Gastrocnemius medialis (tissue), 4 donors: ENCODE measurements around the gene LEFTY1. TPM values are rescaled to one million over a fixed set of nuclear protein-coding genes. Genes with fewer than 3 reads are reported as not detected.
"Not testable (repeated sequence)": the region's sequence is repeated elsewhere in the genome, so short reads cannot be mapped to it uniquely, and the experiment has no call there.

Experiments
- ATAC-seq, 2 donors: fragments of 150-250 bp; one replicate each; pipeline ENCODE4 v1.9.1; 2016
- DNase-seq, 2 donors: peaks; one replicate each; pipeline ENCODE4 v3.0.0-alpha.2; 2019
- H3K27ac ChIP-seq, 4 donors: fragments of 200-600 bp; sonication (generic); 1 replicate in 1 of 4; 2 replicates in 3 of 4; pipeline ENCODE4 v1.5.1; 2016 to 2018; ENCODE audit warnings: mild to moderate bottlenecking in 2 of 4, moderate library complexity in 1 of 4
- H3K27me3 ChIP-seq, 3 donors: fragments of 200-600 bp; sonication (generic) in 2 of 3; 1 replicate in 1 of 3; 2 replicates in 2 of 3; pipeline versions ENCODE4 v1.5.1 to v1.6.0; 2016 to 2019; ENCODE audit warnings: mild to moderate bottlenecking in 1 of 3, moderate library complexity in 1 of 3
- H3K36me3 ChIP-seq, 2 donors: fragments of 200-600 bp; sonication (generic) in 1 of 2; one replicate each; pipeline ENCODE4 v1.5.1; 2017 to 2018
- H3K4me1 ChIP-seq, 2 donors: fragments of 200-600 bp; sonication (generic) in 1 of 2; one replicate each; pipeline ENCODE4 v1.5.1; 2016 to 2017; ENCODE audit warnings: mild to moderate bottlenecking in 2 of 2
- H3K4me3 ChIP-seq, 4 donors: fragments of 200-600 bp; sonication (generic) in 3 of 4; 1 replicate in 1 of 4; 2 replicates in 3 of 4; pipeline ENCODE4 v1.5.1; 2016 to 2019; ENCODE audit warnings: mild to moderate bottlenecking in 2 of 4
- H3K9me3 ChIP-seq, 3 donors: fragments of 200-600 bp; sonication (generic) in 2 of 3; 1 replicate in 1 of 3; 2 replicates in 2 of 3; pipeline ENCODE4 v1.5.1; 2016 to 2019
- CTCF ChIP-seq, 5 experiments: fragments of 450-650 bp in 3 of 5; fragments of 200-600 bp in 2 of 5; sonication (generic) in 2 of 5; IDR thresholded peaks in 4 of 5; conservative IDR thresholded peaks in 1 of 5; 1 replicate in 4 of 5; 2 replicates in 1 of 5; pipeline ENCODE4 v1.5.1; 2016 to 2019; ENCODE audit warnings: antibody characterized with exemption in 5 of 5, mild to moderate bottlenecking in 3 of 5, moderate library complexity in 3 of 5
- POLR2A ChIP-seq, 2 donors: fragments of 450-650 bp; IDR thresholded peaks; one replicate each; pipeline ENCODE4 v1.6.1; 2017; ENCODE audit warnings: antibody characterized with exemption in 2 of 2, mild to moderate bottlenecking in 2 of 2, moderate library complexity in 2 of 2
- in situ Hi-C, 4 donors: fragments of 200-750 bp; cut with MboI; loops; one replicate each; pipeline versions ENCODE4 v1.15.0 to v1.8.0; 2017; ENCODE audit warnings: low sequenced_read_pairs in 4 of 4
- intact Hi-C: fragments of 100-400 bp; cut with DNase I; formaldehyde crosslinking; loops from one replicate; pipeline ENCODE4 v1.15.1; 2023; ENCODE audit warnings: low total_unique reads
- total RNA-seq, 4 donors: library from RNA; depleted of rRNA; stranded (reverse); fragments of >200 nt; gene quantifications; one replicate each; pipeline versions ENCODE4 v1.1.0 to v1.2.3, GENCODE V29; 2016

Gene LEFTY1
- under 1 TPM in 1 of 4 donors, not detected in 3; 0.97 TPM for total RNA-seq

GRCh38 chr1:225888898-225889601 is at the start of gene LEFTY1:
Gene LEFTY1 (minus strand): TSS chr1:225889146. CDS start chr1:225889066, 80 bp downstream.
- ATAC-seq (no peak), DNase-seq (no peak)
- Histone ChIP-seq H3K4me3 (no peak within 1 kb of the TSS), H3K4me1 (no peaks in the 10 kb centered on the region), H3K27ac (no peak within 1 kb of the TSS), H3K9me3 (no peaks in the 10 kb centered on the region), H3K36me3 (no peaks in the 10 kb centered on the region), H3K27me3 (no peaks in the 10 kb centered on the region)
- no peak for TF ChIP-seq CTCF (IDR thresholded peaks at IDR 0.05 in 4 of 5, conservative IDR thresholded peaks at IDR 0.05 in 1 of 5)
- no peak for TF ChIP-seq POLR2A (IDR thresholded peaks at IDR 0.05)
- in situ Hi-C loops, result no loop called here
- intact Hi-C loops, result loop anchor here (10.0 kb wide), 1 partner anchor 86 kb away; no protein-coding TSS in a partner anchor

GRCh38 chr1:225937048-225937968 is 48.4 kb upstream of the LEFTY1 start:
- intact Hi-C loops, result no loop called here
- in situ Hi-C loops, result no loop called here
- ATAC-seq, result no peak

GRCh38 chr1:225936523-225936922 is 47.6 kb upstream of the LEFTY1 start:
- Histone ChIP-seq H3K9me3 (no peaks in the 10 kb centered on the region), H3K27ac (no peak overlapping the region), H3K36me3 (no peaks in the 10 kb centered on the region), H3K4me3 (no peak overlapping the region), H3K27me3 (no peaks in the 10 kb centered on the region), H3K4me1 (peaks cover 0 to 8% of the 10 kb centered on the region in 2 donors)
- in situ Hi-C loops, result no loop called here
- intact Hi-C loops, result no loop called here
- DNase-seq (no peak), ATAC-seq (no peak)
- no peak for TF ChIP-seq CTCF (IDR thresholded peaks at IDR 0.05 in 4 of 5, conservative IDR thresholded peaks at IDR 0.05 in 1 of 5)
- TF ChIP-seq POLR2A (IDR thresholded peaks at IDR 0.05), result no peak

More at GRCh38 chr1:225937048-225937968, 48.4 kb upstream of the LEFTY1 start:
- no peak for DNase-seq
- H3K4me3 ChIP-seq, result no peak overlapping the region
- TF ChIP-seq CTCF (IDR thresholded peaks at IDR 0.05 in 4 of 5, conservative IDR thresholded peaks at IDR 0.05 in 1 of 5) (no peak), POLR2A (IDR thresholded peaks at IDR 0.05) (no peak)
- H3K36me3 ChIP-seq, result no peaks in the 10 kb centered on the region
- no peaks in the 10 kb centered on the region for H3K9me3 ChIP-seq
- H3K27me3 ChIP-seq, result no peaks in the 10 kb centered on the region
- H3K27ac ChIP-seq, result no peak overlapping the region
- peaks cover 0 to 8% of the 10 kb centered on the region in 2 donors for H3K4me1 ChIP-seq

- H3K36me3 ChIP-seq, H3K4me3 ChIP-seq, H3K27ac ChIP-seq, ATAC-seq, H3K27me3 ChIP-seq, DNase-seq, H3K4me1 ChIP-seq, intact Hi-C loops, H3K9me3 ChIP-seq, in situ Hi-C loops: not testable (repeated sequence)
Observed at GRCh38 chr1:225936086-225936485, 47.1 kb upstream of the LEFTY1 start.

- TF ChIP-seq POLR2A (IDR thresholded peaks at IDR 0.05) (no peak), CTCF (IDR thresholded peaks at IDR 0.05 in 4 of 5, conservative IDR thresholded peaks at IDR 0.05 in 1 of 5) (no peak)
- Histone ChIP-seq H3K27ac (no peak overlapping the region), H3K27me3 (no peaks in the 10 kb centered on the region), H3K4me1 (no peaks in the 10 kb centered on the region), H3K4me3 (no peak overlapping the region), H3K9me3 (no peaks in the 10 kb centered on the region), H3K36me3 (no peaks in the 10 kb centered on the region)
- no peak for ATAC-seq
- no peak for DNase-seq
- intact Hi-C loops (no loop called here), in situ Hi-C loops (no loop called here)
Observed at GRCh38 chr1:225934711-225935110, 45.8 kb upstream of the LEFTY1 start.
